Erythroblast (primary cell): Measurements from ENCODE around the gene DEPDC1.

Experiments
- GATA1 ChIP-seq: IDR thresholded peaks from 2 replicates; pipeline ENCODE4 v1.6.1; 2011; ENCODE audit warnings: low read depth, mild to moderate bottlenecking, control low read depth, low read length, moderate library complexity
- POLR2A ChIP-seq: IDR thresholded peaks from 2 replicates; pipeline ENCODE4 v1.6.1; 2011; ENCODE audit warnings: mild to moderate bottlenecking, low read length

DNA sequence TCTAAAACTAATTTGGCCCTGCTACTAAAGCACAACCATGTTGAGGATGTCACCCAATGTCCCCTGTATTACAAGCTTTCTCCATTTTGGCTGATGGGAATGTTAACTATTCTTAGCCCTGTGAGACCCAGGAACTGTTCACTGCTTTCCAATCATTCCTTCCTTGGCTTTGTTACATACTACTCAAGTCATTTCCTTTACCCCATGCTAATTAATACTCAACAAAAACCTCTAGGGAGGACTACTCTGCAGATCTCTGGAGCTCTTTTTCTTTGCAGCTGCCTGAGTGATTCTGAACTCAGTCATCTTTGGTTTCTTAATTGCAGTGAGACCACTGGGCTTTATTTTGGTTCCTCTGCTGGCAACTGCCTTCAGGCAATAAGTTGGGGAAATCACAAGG is 23.8 kb downstream of the DEPDC1 start:
- TF ChIP-seq POLR2A, result no peak
- TF ChIP-seq GATA1, result no peak
